Activated naive CD4-positive, alpha-beta T cell treated with anti-CD3 and anti-CD28 coated beads for 36 hours (primary cell): ENCODE data around the gene RCOR1. TPM values are rescaled to one million over a fixed set of nuclear protein-coding genes. Genes with fewer than 3 reads are reported as not detected.

Experiments
- CTCF ChIA-PET: fragments of 350-600 bp; sonication (Branson Sonifier 250); formaldehyde crosslinking; loops from one replicate; lab custom pipeline; 2021; ENCODE audit warnings: antibody characterized with exemption; lab: Charles Lee
- DNase-seq: peaks from one replicate; pipeline ENCODE4 v3.0.0-alpha.2; 2020
- H3K27ac Mint-ChIP-seq: one replicate; pipeline ENCODE4 v1.8.0; 2021; ENCODE audit warnings: mild to moderate bottlenecking, mixed read lengths
- H3K27me3 Mint-ChIP-seq: one replicate; pipeline ENCODE4 v1.8.0; 2021; ENCODE audit warnings: low read depth, mixed read lengths
- H3K36me3 Mint-ChIP-seq: one replicate; pipeline ENCODE4 v1.8.0; 2021; ENCODE audit warnings: low read depth, mixed read lengths
- H3K4me1 Mint-ChIP-seq: one replicate; pipeline ENCODE4 v1.8.0; 2021; ENCODE audit warnings: low read depth, mixed read lengths
- H3K4me3 Mint-ChIP-seq: one replicate; pipeline ENCODE4 v1.8.0; 2021; ENCODE audit warnings: mild to moderate bottlenecking, moderate library complexity, mixed read lengths
- H3K9me3 Mint-ChIP-seq: one replicate; pipeline ENCODE4 v1.8.0; 2021; ENCODE audit warnings: mixed read lengths
- intact Hi-C: fragments of 100-400 bp; cut with micrococcal nuclease; formaldehyde crosslinking; loops from one replicate; pipeline ENCODE4 v1.15.1; 2023
- total RNA-seq, 2 experiments: library from RNA; stranded (reverse); gene quantifications; one replicate each; pipeline ENCODE4 v1.2.3, GENCODE V29; 2021

RCOR1 gene
- total RNA-seq, 2 experiments from 2014 or later = 11.9 to 12.2 TPM

- H3K4me1 Mint-ChIP-seq = no peaks in the 10 kb centered on the region
- CTCF ChIA-PET = interaction anchor here (0.6 to 0.8 kb wide), 2 partner anchors 10 to 448 kb away, joined by 3 read pairs; no protein-coding TSS in a partner anchor
- intact Hi-C loops = no loop called here
- DNase-seq = no peak
- no peak overlapping the region for H3K27ac Mint-ChIP-seq
- no peak overlapping the region for H3K4me3 Mint-ChIP-seq
- peaks cover 4% of the 10 kb centered on the region for H3K9me3 Mint-ChIP-seq
- peaks cover 2% of the 10 kb centered on the region for H3K36me3 Mint-ChIP-seq
- no peaks in the 10 kb centered on the region for H3K27me3 Mint-ChIP-seq
These were observed 145.2 kb downstream of the RCOR1 start for GRCh38 chr14:102737402-102738372.

GRCh38 chr14:102738373-102739189 lies 146.1 kb downstream of the RCOR1 start:
- CTCF ChIA-PET = no interaction called here
- no peak overlapping the region for H3K27ac Mint-ChIP-seq

GRCh38 chr14:102739190-102739469 lies 146.7 kb downstream of the RCOR1 start:
- no peaks in the 10 kb centered on the region for H3K4me1 Mint-ChIP-seq
- no peak for DNase-seq
- peaks cover 5% of the 10 kb centered on the region for H3K36me3 Mint-ChIP-seq
- intact Hi-C loops = no loop called here
- no peak overlapping the region for H3K27ac Mint-ChIP-seq
- peaks cover 6% of the 10 kb centered on the region for H3K9me3 Mint-ChIP-seq
- CTCF ChIA-PET = no interaction called here
- no peak overlapping the region for H3K4me3 Mint-ChIP-seq
- H3K27me3 Mint-ChIP-seq = no peaks in the 10 kb centered on the region

More at GRCh38 chr14:102738373-102739189, 146.1 kb downstream of the RCOR1 start:
- peaks cover 6% of the 10 kb centered on the region for H3K9me3 Mint-ChIP-seq
- intact Hi-C loops = no loop called here
- H3K27me3 Mint-ChIP-seq = no peaks in the 10 kb centered on the region
- H3K4me3 Mint-ChIP-seq = no peak overlapping the region
- H3K4me1 Mint-ChIP-seq = no peaks in the 10 kb centered on the region
- peaks cover 6% of the 10 kb centered on the region for H3K36me3 Mint-ChIP-seq
- DNase-seq = no peak

GRCh38 chr14:102746634-102747438 lies 154.4 kb downstream of the RCOR1 start:
- no peaks in the 10 kb centered on the region for H3K27me3 Mint-ChIP-seq
- intact Hi-C loops = no loop called here
- no peak overlapping the region for H3K4me3 Mint-ChIP-seq
- H3K4me1 Mint-ChIP-seq = no peaks in the 10 kb centered on the region
- peaks cover 4% of the 10 kb centered on the region for H3K9me3 Mint-ChIP-seq
- H3K36me3 Mint-ChIP-seq = peaks cover 5% of the 10 kb centered on the region
- DNase-seq = no peak
- H3K27ac Mint-ChIP-seq = no peak overlapping the region
- CTCF ChIA-PET = no interaction called here

- Mint-ChIP-seq H3K27ac (no peak overlapping the region), H3K27me3 (no peaks in the 10 kb centered on the region), H3K4me1 (no peaks in the 10 kb centered on the region), H3K4me3 (no peak overlapping the region), H3K36me3 (no peaks in the 10 kb centered on the region), H3K9me3 (no peaks in the 10 kb centered on the region)
- DNase-seq = no peak
- intact Hi-C loops = no loop called here
- CTCF ChIA-PET = no interaction called here
These were observed 156.4 kb downstream of the RCOR1 start for GRCh38 chr14:102748806-102749205.

GRCh38 chr14:102749393-102750305 lies 157.2 kb downstream of the RCOR1 start:
- no peaks in the 10 kb centered on the region for H3K4me1 Mint-ChIP-seq
- no peaks in the 10 kb centered on the region for H3K27me3 Mint-ChIP-seq
- H3K9me3 Mint-ChIP-seq = no peaks in the 10 kb centered on the region
- intact Hi-C loops = no loop called here
- no peaks in the 10 kb centered on the region for H3K36me3 Mint-ChIP-seq
- CTCF ChIA-PET = no interaction called here
- no peak overlapping the region for H3K4me3 Mint-ChIP-seq
- DNase-seq = no peak
- no peak overlapping the region for H3K27ac Mint-ChIP-seq

GRCh38 chr14:102750376-102750775 lies 157.9 kb downstream of the RCOR1 start:
- CTCF ChIA-PET = no interaction called here
- Mint-ChIP-seq H3K4me3 (no peak overlapping the region), H3K36me3 (no peaks in the 10 kb centered on the region), H3K27ac (no peak overlapping the region), H3K4me1 (no peaks in the 10 kb centered on the region), H3K27me3 (no peaks in the 10 kb centered on the region), H3K9me3 (no peaks in the 10 kb centered on the region)
- intact Hi-C loops = no loop called here
- DNase-seq = no peak

- H3K9me3 Mint-ChIP-seq = no peaks in the 10 kb centered on the region
- H3K4me3 Mint-ChIP-seq = no peak overlapping the region
- H3K27ac Mint-ChIP-seq = no peak overlapping the region
- no peaks in the 10 kb centered on the region for H3K4me1 Mint-ChIP-seq
- intact Hi-C loops = no loop called here
- CTCF ChIA-PET = no interaction called here
- DNase-seq = no peak
- no peaks in the 10 kb centered on the region for H3K36me3 Mint-ChIP-seq
- no peaks in the 10 kb centered on the region for H3K27me3 Mint-ChIP-seq
These were observed 158.6 kb downstream of the RCOR1 start for GRCh38 chr14:102751088-102751487.

- intact Hi-C loops = no loop called here
- Mint-ChIP-seq H3K9me3 (no peaks in the 10 kb centered on the region), H3K4me3 (no peak overlapping the region), H3K36me3 (no peaks in the 10 kb centered on the region), H3K27ac (no peak overlapping the region), H3K4me1 (no peaks in the 10 kb centered on the region), H3K27me3 (no peaks in the 10 kb centered on the region)
- CTCF ChIA-PET = no interaction called here
- DNase-seq = no peak
These were observed 159.9 kb downstream of the RCOR1 start for GRCh38 chr14:102752239-102752847.

GRCh38 chr14:102754370-102755262 lies 162.2 kb downstream of the RCOR1 start:
- no peak overlapping the region for H3K27ac Mint-ChIP-seq
- DNase-seq = no peak
- intact Hi-C loops = no loop called here
- no peaks in the 10 kb centered on the region for H3K9me3 Mint-ChIP-seq
- CTCF ChIA-PET = no interaction called here
- no peak overlapping the region for H3K4me3 Mint-ChIP-seq
- H3K36me3 Mint-ChIP-seq = no peaks in the 10 kb centered on the region
- no peaks in the 10 kb centered on the region for H3K4me1 Mint-ChIP-seq
- no peaks in the 10 kb centered on the region for H3K27me3 Mint-ChIP-seq
